KG1 (cell line): Measurements from ENCODE around the gene ATP5MC3.
"Not testable (repeated sequence)": the region's sequence is repeated elsewhere in the genome, so short reads cannot be mapped to it uniquely, and the experiment has no call there.

Source experiments
- DNase-seq: peaks from one replicate; lab custom pipeline; 2025; lab: John Stamatoyannopoulos, UW

The ATP5MC3 gene

DNA sequence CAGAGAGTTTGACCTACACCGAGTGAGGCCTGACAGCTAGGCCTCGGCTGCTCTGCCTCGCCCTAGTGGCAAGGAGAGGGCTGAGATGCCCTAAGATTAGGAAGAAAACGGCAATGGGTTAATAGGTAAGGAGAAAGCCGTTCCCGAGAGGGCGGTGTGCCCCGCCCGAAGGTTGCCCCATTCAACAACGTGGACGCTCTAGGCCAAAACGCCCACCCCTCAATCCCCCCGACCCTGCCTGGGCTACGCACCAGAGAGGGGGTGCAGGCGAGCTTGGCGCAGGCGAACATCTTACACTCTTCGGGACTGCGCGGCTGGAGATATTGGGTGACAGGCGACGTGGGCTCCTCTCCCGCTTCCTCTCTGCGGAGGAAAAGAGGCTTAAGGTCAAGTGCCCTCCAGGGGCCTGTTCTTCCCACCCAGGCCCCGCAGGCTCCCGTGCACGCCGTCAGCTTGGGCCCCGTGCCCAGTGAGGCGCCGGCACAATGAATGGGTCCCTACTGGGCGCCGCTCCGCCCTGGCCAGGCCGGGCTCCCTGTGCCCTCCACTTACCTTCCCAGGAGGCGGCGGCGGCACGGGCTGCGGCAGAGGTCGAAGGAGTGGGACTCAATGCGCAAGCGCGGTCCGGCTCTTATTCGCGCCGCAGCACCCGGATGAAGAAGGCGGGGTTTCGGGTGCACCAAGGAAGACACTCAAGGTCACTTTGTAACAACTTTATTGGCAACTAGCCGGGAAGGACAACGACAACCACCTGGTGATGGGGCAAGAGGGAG lies at the start of gene ATP5MC3:
TSS of gene ATP5MC3 (minus strand) at position 607 of the 773 bp plus-strand sequence. CDS start at position 290, 317 bp downstream.
- peak; percentile 76 for DNase-seq

DNA sequence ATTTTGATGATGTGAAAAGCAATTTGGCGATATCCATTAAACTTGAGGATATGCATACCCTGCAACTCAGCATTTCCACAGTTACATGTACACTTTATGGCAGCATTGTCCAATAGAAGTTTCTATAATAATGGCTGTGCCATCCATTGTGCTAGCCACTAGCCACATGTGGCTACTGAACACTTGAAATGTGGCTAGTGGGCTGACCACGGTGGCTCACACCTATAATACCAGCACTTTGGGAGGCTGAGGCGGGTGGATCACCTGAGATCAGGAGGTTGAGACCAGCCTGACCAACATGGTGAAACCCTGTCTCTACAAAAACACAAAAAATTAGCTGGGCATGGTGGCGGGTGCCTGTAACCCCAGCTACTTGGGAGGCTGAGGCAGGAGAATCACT lies 47.1 kb upstream of the ATP5MC3 start:
- not testable (repeated sequence) for DNase-seq

GRCh38 chr2:175228179-175228578 lies 46.7 kb upstream of the ATP5MC3 start:
- DNase-seq = no peak

- no peak for DNase-seq
These were observed 45.9 kb upstream of the ATP5MC3 start for GRCh38 chr2:175227393-175227792.

DNA sequence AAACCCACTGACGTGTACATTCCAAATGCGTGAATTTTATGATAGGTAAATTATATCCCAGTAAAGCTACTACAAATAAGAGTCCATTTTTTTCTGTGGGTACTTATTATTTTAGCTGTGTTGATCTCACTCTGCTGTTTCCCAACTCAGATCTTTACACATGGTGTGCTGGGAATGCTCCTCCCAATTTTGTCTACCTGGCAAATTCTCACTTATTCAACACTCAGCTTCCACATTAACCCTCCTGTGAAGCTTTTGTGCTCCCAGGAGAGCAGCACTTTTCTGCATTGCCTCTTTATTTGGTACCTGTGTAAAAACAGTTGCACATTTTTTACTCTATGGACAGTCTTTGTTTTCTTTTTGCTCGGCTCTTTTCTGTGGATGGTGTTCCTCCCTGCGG lies 38.6 kb upstream of the ATP5MC3 start:
- no peak for DNase-seq

- DNase-seq = no peak
These were observed 37.0 kb upstream of the ATP5MC3 start for GRCh38 chr2:175218551-175218950.

GRCh38 chr2:175207741-175208438 lies 26.4 kb upstream of the ATP5MC3 start:
- DNase-seq = no peak

- no peak for DNase-seq
These were observed 25.4 kb upstream of the ATP5MC3 start for GRCh38 chr2:175206866-175207265.

DNA sequence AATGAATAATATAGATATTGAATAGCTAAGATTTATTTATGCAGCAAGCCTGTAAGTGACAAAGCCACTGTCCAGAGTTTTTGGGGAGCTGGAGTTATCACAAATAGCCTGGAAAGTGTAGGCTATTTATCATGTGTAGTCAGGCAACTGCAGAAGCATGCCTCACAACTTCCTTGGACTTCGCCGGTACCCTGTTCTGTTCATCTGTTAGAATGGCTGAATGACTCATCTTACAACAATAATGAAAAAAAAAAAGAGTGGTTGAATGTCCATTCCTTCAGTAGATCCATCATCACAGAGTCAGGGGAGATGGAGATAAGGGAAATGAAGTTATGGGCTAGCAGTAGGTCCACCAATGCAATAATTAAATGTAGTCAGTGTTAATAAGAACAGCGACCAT lies 24.0 kb upstream of the ATP5MC3 start:
- DNase-seq = no peak

DNA sequence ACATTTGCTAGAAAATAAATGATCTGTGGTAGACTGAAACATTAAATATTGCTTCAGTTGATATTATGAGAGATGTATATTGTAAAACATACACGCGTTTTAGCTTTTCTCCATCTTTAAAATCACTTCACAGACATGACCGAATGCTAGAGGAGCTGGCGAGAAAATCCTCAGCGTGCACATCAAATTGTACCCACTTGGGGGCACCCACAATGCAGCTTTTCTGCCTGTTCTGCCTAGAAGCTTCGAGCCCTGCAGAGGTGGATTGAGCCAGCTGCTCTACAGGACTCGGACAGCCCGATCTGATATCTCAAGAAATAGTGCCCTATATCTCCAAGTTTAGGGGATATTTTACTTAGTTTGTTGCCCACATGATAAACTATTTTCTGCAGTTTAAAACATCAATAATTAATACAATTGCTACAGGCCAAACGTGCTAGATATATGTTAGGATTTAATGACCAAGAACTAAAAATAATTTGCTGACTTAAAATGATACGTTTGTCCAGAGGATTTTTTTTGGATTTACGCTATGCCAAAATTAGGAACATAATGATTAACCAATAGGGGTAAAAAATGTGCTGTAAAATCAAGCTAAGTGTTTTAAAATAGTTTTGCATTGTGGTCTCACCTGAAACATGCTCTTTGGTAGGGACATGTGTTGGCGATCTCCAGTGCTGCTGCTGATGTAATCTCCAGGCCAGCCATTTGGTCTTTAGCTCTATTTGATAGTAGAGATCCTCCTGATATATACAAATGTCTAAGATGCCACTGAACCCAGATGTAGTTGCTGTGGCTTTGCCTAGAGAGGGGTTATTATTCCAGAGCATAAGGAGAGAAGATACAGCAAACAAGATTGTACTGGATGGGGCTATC lies 22.3 kb upstream of the ATP5MC3 start:
- peak; percentile 15 for DNase-seq

DNA sequence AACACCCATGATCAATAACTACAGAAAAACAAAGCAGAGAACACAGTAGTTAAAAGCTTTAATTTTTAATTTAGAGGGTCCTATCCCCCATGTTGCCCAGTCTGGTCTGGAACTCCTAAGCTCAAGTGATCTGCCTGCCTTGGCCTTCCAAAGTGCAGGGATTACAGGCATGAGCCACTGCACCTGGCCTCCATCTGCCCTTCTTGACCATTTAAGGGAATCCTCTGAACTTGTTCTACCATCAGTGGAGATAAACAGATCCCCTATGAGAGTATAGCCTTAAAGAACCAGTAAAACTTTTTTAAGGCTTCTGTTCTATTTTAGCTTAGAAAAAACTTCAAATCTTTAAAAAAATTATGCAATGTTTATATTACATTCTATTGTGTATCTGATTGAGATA lies 13.5 kb upstream of the ATP5MC3 start:
- no peak for DNase-seq

GRCh38 chr2:175188761-175189160 lies 7.3 kb upstream of the ATP5MC3 start:
- DNase-seq = no peak

DNA sequence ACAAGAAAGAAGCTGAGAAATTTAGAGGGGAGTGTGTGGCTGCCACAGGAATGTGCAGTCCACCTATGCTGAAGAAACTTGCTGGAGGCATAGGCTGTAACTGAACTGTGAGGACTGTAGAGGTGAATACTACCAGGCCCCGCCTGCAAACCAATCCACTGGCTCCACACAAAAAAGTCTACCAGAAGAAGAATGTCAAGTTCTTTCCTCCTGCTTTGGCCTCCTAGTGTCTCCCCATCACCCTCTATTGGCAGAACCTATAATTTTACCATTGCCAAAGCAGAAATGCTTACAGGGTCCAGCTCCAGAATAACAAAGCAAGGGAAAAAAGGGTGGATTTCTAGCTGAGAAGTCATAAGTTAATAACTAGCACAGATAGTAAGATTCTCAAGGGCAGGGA lies 5.9 kb upstream of the ATP5MC3 start:
- DNase-seq = no peak

GRCh38 chr2:175183674-175184073 lies 2.2 kb upstream of the ATP5MC3 start:
- DNase-seq = no peak

DNA sequence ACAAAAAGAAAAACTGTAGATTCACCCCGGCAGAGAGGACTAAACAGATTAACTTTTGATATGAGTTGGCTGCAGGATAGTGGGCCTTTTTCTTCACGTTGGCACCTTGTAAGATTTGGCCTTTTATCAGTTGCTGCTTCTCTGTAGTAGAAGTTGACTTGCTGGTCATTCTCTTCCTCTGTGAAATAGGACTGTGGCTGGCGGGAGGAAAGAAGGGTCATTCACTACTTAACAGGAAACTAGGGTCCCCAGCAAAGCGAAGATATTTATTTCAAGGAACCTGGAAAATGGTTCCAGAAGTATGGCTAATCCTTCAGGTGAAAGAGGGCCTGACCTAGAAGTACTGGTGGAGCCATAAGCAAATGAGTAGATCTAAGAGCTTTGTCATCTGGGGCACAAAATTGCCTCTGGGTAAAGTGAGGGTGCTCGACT lies 383 bp upstream of the ATP5MC3 start:
- no peak for DNase-seq

GRCh38 chr2:175180701-175181103 lies 808 bp downstream of the ATP5MC3 start:
- DNase-seq = peak; percentile 41

GRCh38 chr2:175176624-175177023 lies 4.9 kb downstream of the ATP5MC3 start:
- no peak for DNase-seq

GRCh38 chr2:175175896-175176295 lies 5.6 kb downstream of the ATP5MC3 start:
- DNase-seq = no peak

GRCh38 chr2:175175320-175175719 lies 6.2 kb downstream of the ATP5MC3 start:
- no peak for DNase-seq

DNA sequence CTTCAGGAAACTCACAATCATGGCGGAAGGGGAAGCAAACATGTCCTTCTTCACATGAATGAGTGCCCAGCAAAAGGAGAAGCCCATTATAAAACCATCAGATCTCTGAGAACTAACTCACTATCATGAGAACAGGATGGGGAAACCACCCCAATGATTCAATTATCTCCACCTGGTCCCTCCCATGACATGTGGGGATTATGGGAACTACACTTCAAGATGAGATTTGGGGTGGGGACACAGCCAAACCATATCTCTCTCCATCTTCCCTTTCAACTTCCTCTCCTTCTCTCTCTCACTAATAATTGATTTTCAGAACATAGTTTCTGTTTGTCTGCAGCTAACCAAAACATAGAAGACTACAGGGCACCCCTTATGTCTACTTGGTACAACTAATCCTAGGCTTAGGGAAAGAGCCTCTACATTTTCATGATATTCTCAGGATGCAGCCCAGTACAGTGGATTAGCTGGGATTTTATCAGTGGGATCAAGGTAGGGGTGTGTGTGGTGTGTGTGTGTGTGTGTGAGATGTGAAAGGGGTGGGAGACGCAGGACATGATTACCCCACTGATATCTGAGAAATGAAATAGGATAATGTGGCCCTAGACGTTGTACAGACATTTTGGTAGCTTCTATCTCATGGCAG lies 10.7 kb downstream of the ATP5MC3 start:
- no peak for DNase-seq

DNA sequence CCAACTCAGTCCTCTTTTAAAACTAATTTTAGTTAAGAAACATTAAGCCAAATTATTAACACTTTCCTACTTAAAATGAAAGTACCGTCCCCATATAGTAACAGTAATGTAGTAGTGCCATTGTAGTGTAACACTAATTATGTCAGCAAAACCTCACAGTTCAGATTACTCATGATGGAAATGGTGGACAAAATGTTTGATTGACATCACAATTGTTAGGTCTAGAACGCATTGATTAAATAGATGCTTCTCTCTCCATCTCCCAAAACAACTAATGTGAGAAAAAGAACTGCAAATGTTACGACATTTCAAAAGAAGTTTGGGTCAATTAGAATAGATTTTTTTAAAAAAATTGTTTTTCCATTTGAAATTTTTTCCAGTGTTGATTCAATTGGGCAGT lies 12.3 kb downstream of the ATP5MC3 start:
- no peak for DNase-seq

DNA sequence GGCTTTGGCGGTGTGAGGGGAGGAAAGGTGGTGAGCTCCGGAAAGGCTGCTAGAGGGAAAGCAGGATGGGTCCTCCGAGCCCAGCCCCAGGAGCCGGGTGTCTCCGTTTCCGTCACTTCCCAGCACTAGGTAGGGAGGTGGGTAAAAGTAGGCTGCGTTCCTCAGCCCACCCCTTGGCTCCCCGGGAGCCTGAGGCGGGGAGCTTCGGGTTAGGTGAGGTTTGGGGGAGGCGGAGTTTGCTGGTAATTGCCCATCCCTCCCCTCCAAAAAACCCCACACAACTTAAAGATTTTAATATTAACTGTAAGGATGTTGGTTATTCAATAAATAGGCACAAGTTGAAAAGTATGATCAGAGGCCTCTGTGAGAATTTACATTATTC lies 13.0 kb downstream of the ATP5MC3 start:
- no peak for DNase-seq
